Endodermal cell (in vitro differentiated cells): ENCODE results near the gene NTN4. TPM values are rescaled to one million over a fixed set of nuclear protein-coding genes. Genes with fewer than 3 reads are reported as not detected.

ENCODE experiments used
- DNase-seq: peaks from one replicate; pipeline ENCODE4 v3.0.0-alpha.2; 2017
- H3K27ac ChIP-seq: 2 replicates; pipeline ENCODE4 v1.5.1; 2013; ENCODE audit warnings: mild to moderate bottlenecking, low read depth, low read length, moderate library complexity
- H3K27me3 ChIP-seq: 2 replicates; pipeline ENCODE4 v1.6.1; 2013; ENCODE audit warnings: mild to moderate bottlenecking, low read length, moderate library complexity; ENCODE audit not compliant: insufficient read depth, control insufficient read depth, poor library complexity, severe bottlenecking
- H3K36me3 ChIP-seq: 2 replicates; pipeline ENCODE4 v1.7.0; 2013; ENCODE audit warnings: mild to moderate bottlenecking, low read length, moderate library complexity; ENCODE audit not compliant: control insufficient read depth, insufficient read depth
- H3K4me1 ChIP-seq: one replicate; pipeline ENCODE4 v1.7.0; 2013; ENCODE audit warnings: low read length; ENCODE audit not compliant: control insufficient read depth, insufficient read depth
- H3K4me3 ChIP-seq: 2 replicates; pipeline ENCODE4 v1.5.1; 2013; ENCODE audit warnings: mild to moderate bottlenecking, low read length, moderate library complexity
- H3K9ac ChIP-seq: 2 replicates; pipeline ENCODE4 v1.6.1; 2013; ENCODE audit warnings: mild to moderate bottlenecking, low read length, moderate library complexity; ENCODE audit not compliant: poor library complexity, severe bottlenecking; ENCODE audit errors: extremely low read depth
- H3K9me3 ChIP-seq: 2 replicates; pipeline ENCODE4 v1.6.1; 2013; ENCODE audit warnings: mild to moderate bottlenecking, low read length, moderate library complexity; ENCODE audit not compliant: control insufficient read depth
- H3K27ac Mint-ChIP-seq: 2 replicates; pipeline ENCODE4 v1.8.0; 2020; ENCODE audit warnings: mixed read lengths
- H3K27me3 Mint-ChIP-seq: 2 replicates; pipeline ENCODE4 v1.8.0; 2021; ENCODE audit warnings: mild to moderate bottlenecking, mixed read lengths; ENCODE audit not compliant: insufficient read depth
- H3K36me3 Mint-ChIP-seq: 2 replicates; pipeline ENCODE4 v1.8.0; 2020; ENCODE audit warnings: low read depth, mixed read lengths
- H3K4me1 Mint-ChIP-seq: 2 replicates; pipeline ENCODE4 v1.8.0; 2020; ENCODE audit warnings: mixed read lengths
- H3K4me3 Mint-ChIP-seq: 2 replicates; pipeline ENCODE4 v1.8.0; 2020; ENCODE audit warnings: mild to moderate bottlenecking, moderate library complexity, mixed read lengths
- H3K9me3 Mint-ChIP-seq: 2 replicates; pipeline ENCODE4 v1.8.0; 2020; ENCODE audit warnings: mild to moderate bottlenecking, mixed read lengths
- WGBS, 2 experiments: methylation state at CpG; one replicate each; pipeline versions ENCODE4 v1.1.5 to v1.1.7; 2013; ENCODE audit warnings: missing lambda C conversion rate in 2 of 2, mixed read lengths in 1 of 2; ENCODE audit not compliant: insufficient coverage in 1 of 2, insufficient read length in 1 of 2; 5-methylcytosine and 5-hydroxymethylcytosine counted together
- total RNA-seq, 2 donors: library from RNA; stranded (reverse); fragmentation: NEBNext Ultra II Directional in 1 of 2; extraction: Animal tissue kit (Norgen Biotek cat#: 25700) in 1 of 2; gene quantifications; 2 replicates in 1 of 2; 3 replicates in 1 of 2; pipeline ENCODE4 v1.2.1, GENCODE V29; 2021
- TF ChIP-seq, protein P1 (sequence below): fragments of 200-600 bp; sonication (generic); conservative IDR thresholded peaks from 2 replicates; pipeline ENCODE4 v1.5.0; 2021; ENCODE audit warnings: antibody characterized with exemption, mild to moderate bottlenecking

NTN4 gene
- total RNA-seq, 2 donors from 2014 or later, result 57.4 to 58.2 TPM

GRCh38 chr12:95623554-95624170 lies 166.9 kb downstream of the NTN4 start:
- no peak overlapping the region for H3K9ac ChIP-seq
- WGBS, 2 experiments, result 67 to 81% methylated on average over 13 to 18 of the region's 18 CpGs
- H3K4me1 ChIP-seq, result peaks cover 6% of the 10 kb centered on the region
- no peak overlapping the region for H3K4me3 ChIP-seq
- Mint-ChIP-seq H3K36me3 (no peaks in the 10 kb centered on the region), H3K27ac (peak overlapping the region; percentile 81), H3K4me3 (no peak overlapping the region), H3K4me1 (peaks cover 17% of the 10 kb centered on the region), H3K9me3 (no peaks in the 10 kb centered on the region), H3K27me3 (peaks cover 3% of the 10 kb centered on the region)
- no peaks in the 10 kb centered on the region for H3K36me3 ChIP-seq
- no peaks in the 10 kb centered on the region for H3K27me3 ChIP-seq
- TF ChIP-seq, protein P1, sequence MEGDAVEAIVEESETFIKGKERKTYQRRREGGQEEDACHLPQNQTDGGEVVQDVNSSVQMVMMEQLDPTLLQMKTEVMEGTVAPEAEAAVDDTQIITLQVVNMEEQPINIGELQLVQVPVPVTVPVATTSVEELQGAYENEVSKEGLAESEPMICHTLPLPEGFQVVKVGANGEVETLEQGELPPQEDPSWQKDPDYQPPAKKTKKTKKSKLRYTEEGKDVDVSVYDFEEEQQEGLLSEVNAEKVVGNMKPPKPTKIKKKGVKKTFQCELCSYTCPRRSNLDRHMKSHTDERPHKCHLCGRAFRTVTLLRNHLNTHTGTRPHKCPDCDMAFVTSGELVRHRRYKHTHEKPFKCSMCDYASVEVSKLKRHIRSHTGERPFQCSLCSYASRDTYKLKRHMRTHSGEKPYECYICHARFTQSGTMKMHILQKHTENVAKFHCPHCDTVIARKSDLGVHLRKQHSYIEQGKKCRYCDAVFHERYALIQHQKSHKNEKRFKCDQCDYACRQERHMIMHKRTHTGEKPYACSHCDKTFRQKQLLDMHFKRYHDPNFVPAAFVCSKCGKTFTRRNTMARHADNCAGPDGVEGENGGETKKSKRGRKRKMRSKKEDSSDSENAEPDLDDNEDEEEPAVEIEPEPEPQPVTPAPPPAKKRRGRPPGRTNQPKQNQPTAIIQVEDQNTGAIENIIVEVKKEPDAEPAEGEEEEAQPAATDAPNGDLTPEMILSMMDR, result peak; percentile 87
- no peaks in the 10 kb centered on the region for H3K9me3 ChIP-seq
- DNase-seq, result peak; percentile 98
- no peak overlapping the region for H3K27ac ChIP-seq

DNA sequence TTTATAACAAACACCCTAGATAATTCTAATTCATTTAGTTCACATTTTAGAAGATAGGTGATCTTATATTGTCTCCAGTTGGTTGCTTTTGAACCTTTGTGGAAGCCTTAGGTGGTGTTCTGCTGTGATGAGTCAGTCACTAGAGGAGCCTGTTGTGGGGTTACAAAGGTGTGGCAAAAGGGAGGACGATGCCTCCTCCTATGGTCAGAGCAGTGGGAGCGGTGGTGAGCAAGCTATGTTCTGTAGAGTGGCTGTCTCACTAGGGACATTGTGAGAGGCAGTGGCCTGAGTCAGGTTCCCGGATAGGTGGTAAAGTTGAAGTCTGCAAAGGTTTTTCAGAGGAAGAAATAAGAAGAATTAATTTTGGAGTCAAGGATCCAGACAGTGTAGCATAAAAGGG lies 167.7 kb downstream of the NTN4 start:
- peaks cover 4% of the 10 kb centered on the region for H3K4me1 ChIP-seq
- Mint-ChIP-seq H3K36me3 (no peaks in the 10 kb centered on the region), H3K27ac (peak overlapping the region; percentile 29), H3K4me3 (no peak overlapping the region), H3K27me3 (peaks cover 3% of the 10 kb centered on the region), H3K4me1 (peaks cover 14% of the 10 kb centered on the region), H3K9me3 (no peaks in the 10 kb centered on the region)
- no peaks in the 10 kb centered on the region for H3K36me3 ChIP-seq
- no peak overlapping the region for H3K9ac ChIP-seq
- no peaks in the 10 kb centered on the region for H3K9me3 ChIP-seq
- no peak overlapping the region for H3K4me3 ChIP-seq
- WGBS, 2 experiments, result 94 to 100% methylated on average over 1 to 3 of the region's 3 CpGs
- TF ChIP-seq, protein P1, result no peak
- no peaks in the 10 kb centered on the region for H3K27me3 ChIP-seq
- no peak overlapping the region for H3K27ac ChIP-seq
- peak; percentile 50 for DNase-seq

- no peak overlapping the region for H3K4me3 Mint-ChIP-seq
- Histone ChIP-seq H3K4me3 (no peak overlapping the region), H3K27me3 (no peaks in the 10 kb centered on the region), H3K27ac (no peak overlapping the region), H3K36me3 (no peaks in the 10 kb centered on the region), H3K4me1 (peaks cover 4% of the 10 kb centered on the region), H3K9me3 (no peaks in the 10 kb centered on the region), H3K9ac (no peak overlapping the region)
- H3K27me3 Mint-ChIP-seq, result peaks cover 3% of the 10 kb centered on the region
- TF ChIP-seq, protein P1, result no peak
- no peaks in the 10 kb centered on the region for H3K36me3 Mint-ChIP-seq
- no peaks in the 10 kb centered on the region for H3K9me3 Mint-ChIP-seq
- peaks cover 9% of the 10 kb centered on the region for H3K4me1 Mint-ChIP-seq
- DNase-seq, result no peak
- H3K27ac Mint-ChIP-seq, result no peak overlapping the region
- 91 to 100% methylated on average over 4 to 6 of the region's 6 CpGs for WGBS, 2 experiments
Observed at GRCh38 chr12:95621725-95622124, 168.8 kb downstream of the NTN4 start.
